HepG2 (cell line): Measurements from ENCODE around the gene SLC5A5. TPM values are rescaled to one million over a fixed set of nuclear protein-coding genes. Genes with fewer than 3 reads are reported as not detected.

ENCODE experiments used
- ELF3 ChIP-seq: IDR thresholded peaks from 2 replicates; pipeline ENCODE4 v1.6.1; 2016; ENCODE audit warnings: missing genetic modification reagents, missing compliant biosample characterization
- FOSL2 ChIP-seq: sonication (generic); formaldehyde crosslinking; IDR thresholded peaks from 2 replicates; pipeline ENCODE4 v1.4.0; 2020; ENCODE audit warnings: missing genetic modification reagents
- FOXK2 ChIP-seq: fragments of 450-650 bp; IDR thresholded peaks from 2 replicates; pipeline ENCODE4 v1.6.1; 2016
- KLF11 ChIP-seq: IDR thresholded peaks from 2 replicates; pipeline ENCODE4 v1.6.1; 2016; ENCODE audit warnings: missing compliant biosample characterization
- MAZ ChIP-seq, 2 experiments: sonication (generic) in 1 of 2; formaldehyde crosslinking in 1 of 2; IDR thresholded peaks; 2 replicates each; pipeline versions ENCODE4 v1.5.0 to v1.6.1; 2012 to 2020; ENCODE audit warnings: low read depth in 2 of 2, mild to moderate bottlenecking in 2 of 2, borderline replicate concordance in 1 of 2, improper control_type of control experiment in 1 of 2, low read length in 1 of 2, missing genetic modification reagents in 1 of 2, moderate library complexity in 1 of 2
- MED8 ChIP-seq: sonication (generic); formaldehyde crosslinking; IDR thresholded peaks from 2 replicates; pipeline ENCODE4 v1.8.1; 2023; ENCODE audit warnings: mild to moderate bottlenecking, missing genetic modification reagents; ENCODE audit not compliant: insufficient replicate concordance
- MIXL1 ChIP-seq: IDR thresholded peaks from 2 replicates; pipeline ENCODE4 v1.6.1; 2016
- NFIC ChIP-seq: IDR thresholded peaks from 2 replicates; pipeline ENCODE4 v1.6.1; 2012; ENCODE audit warnings: mild to moderate bottlenecking, low read length, inconsistent platforms
- NR1H2 ChIP-seq: sonication (generic); formaldehyde crosslinking; IDR thresholded peaks from 2 replicates; pipeline ENCODE4 v1.8.1; 2022; ENCODE audit warnings: low read depth, missing genetic modification reagents, borderline replicate concordance
- REXO4 ChIP-seq: sonication (generic); formaldehyde crosslinking; IDR thresholded peaks from 2 replicates; pipeline ENCODE4 v1.8.0; 2022; ENCODE audit warnings: missing genetic modification reagents, mild to moderate bottlenecking, borderline replicate concordance
- RORA ChIP-seq: sonication (generic); formaldehyde crosslinking; IDR thresholded peaks from 2 replicates; pipeline ENCODE4 v1.5.0; 2020; ENCODE audit warnings: mild to moderate bottlenecking, missing genetic modification reagents, moderate library complexity
- TBL1XR1 ChIP-seq: fragments of 150-350 bp; IDR thresholded peaks from 2 replicates; pipeline ENCODE4 v1.6.1; 2014; ENCODE audit warnings: borderline replicate concordance, low read length; ENCODE audit not compliant: partially characterized antibody
- TBX2 ChIP-seq: sonication (generic); formaldehyde crosslinking; IDR thresholded peaks from 2 replicates; pipeline ENCODE4 v1.5.0; 2020; ENCODE audit warnings: missing genetic modification reagents, mild to moderate bottlenecking, borderline replicate concordance
- YEATS4 ChIP-seq: sonication (generic); formaldehyde crosslinking; IDR thresholded peaks from 2 replicates; pipeline ENCODE4 v1.4.0; 2020; ENCODE audit warnings: missing genetic modification reagents, borderline replicate concordance
- ZNF160 ChIP-seq: sonication (generic); formaldehyde crosslinking; IDR thresholded peaks from 2 replicates; pipeline ENCODE4 v1.8.0; 2022; ENCODE audit warnings: mild to moderate bottlenecking, inconsistent platforms, missing genetic modification reagents
- ZNF20 ChIP-seq: sonication (generic); formaldehyde crosslinking; IDR thresholded peaks from 2 replicates; pipeline ENCODE4 v1.4.0; 2020; ENCODE audit warnings: mild to moderate bottlenecking, moderate library complexity, missing genetic modification reagents
- ZNF317 ChIP-seq: sonication (generic); formaldehyde crosslinking; IDR thresholded peaks from 2 replicates; pipeline ENCODE4 v1.5.0; 2020; ENCODE audit warnings: mild to moderate bottlenecking, missing genetic modification reagents
- ZNF563 ChIP-seq: sonication (generic); formaldehyde crosslinking; IDR thresholded peaks from 2 replicates; pipeline ENCODE4 v1.8.0; 2022; ENCODE audit warnings: mild to moderate bottlenecking, moderate library complexity, missing genetic modification reagents
- ZNF607 ChIP-seq: sonication (generic); formaldehyde crosslinking; IDR thresholded peaks from 2 replicates; pipeline ENCODE4 v1.5.1; 2020; ENCODE audit warnings: missing genetic modification reagents, mild to moderate bottlenecking, borderline replicate concordance
- ZSCAN9 ChIP-seq: IDR thresholded peaks from 2 replicates; pipeline ENCODE4 v1.6.1; 2016; ENCODE audit warnings: borderline replicate concordance
- polyA plus RNA-seq, 8 experiments: library from polyadenylated mRNA; depleted of rRNA in 3 of 8; stranded (reverse) in 7 of 8; unstranded in 1 of 8; fragments of >200 nt; fragmentation: Illumina TruSeq in 4 of 8; extraction: Trizol in 4 of 8; gene quantifications; 2 replicates each; pipeline versions ENCODE4 v1.2.1 to v1.2.3, GENCODE V29; 2011 to 2016; ENCODE audit warnings: low read depth in 4 of 8, missing spikeins in 1 of 8, mixed read lengths in 1 of 8; ENCODE audit not compliant: insufficient read depth in 1 of 8
- total RNA-seq, 5 experiments: library from RNA; depleted of rRNA; stranded (reverse); fragments of >200 nt; fragmentation: Illumina TruSeq; extraction: Trizol; gene quantifications; 2 replicates each; pipeline ENCODE4 v1.2.3, GENCODE V29; 2016; ENCODE audit warnings: low read depth in 1 of 5
- TF ChIP-seq, protein P1 (sequence below): sonication (generic); formaldehyde crosslinking; conservative IDR thresholded peaks from 2 replicates; pipeline ENCODE4 v1.8.0; 2022; ENCODE audit warnings: mild to moderate bottlenecking, moderate library complexity, missing genetic modification reagents
- TF ChIP-seq, protein P2 (sequence below): IDR thresholded peaks from 2 replicates; pipeline ENCODE4 v1.6.1; 2016; ENCODE audit warnings: mild to moderate bottlenecking
- TF ChIP-seq, protein P3 (sequence below): sonication (generic); formaldehyde crosslinking; IDR thresholded peaks from 2 replicates; pipeline ENCODE4 v1.4.0; 2020; ENCODE audit warnings: missing genetic modification reagents; ENCODE audit errors: not compliant biosample characterization
- TF ChIP-seq, protein P4 (sequence below): IDR thresholded peaks from 2 replicates; pipeline ENCODE4 v1.6.1; 2018; ENCODE audit warnings: missing genetic modification reagents, mild to moderate bottlenecking, missing compliant biosample characterization

Gene SLC5A5
- total and polyA plus RNA-seq, 2 of the 13 experiments (the other 11 are each of a cell fraction or from before 2014, with no cell fraction given) = not detected

DNA sequence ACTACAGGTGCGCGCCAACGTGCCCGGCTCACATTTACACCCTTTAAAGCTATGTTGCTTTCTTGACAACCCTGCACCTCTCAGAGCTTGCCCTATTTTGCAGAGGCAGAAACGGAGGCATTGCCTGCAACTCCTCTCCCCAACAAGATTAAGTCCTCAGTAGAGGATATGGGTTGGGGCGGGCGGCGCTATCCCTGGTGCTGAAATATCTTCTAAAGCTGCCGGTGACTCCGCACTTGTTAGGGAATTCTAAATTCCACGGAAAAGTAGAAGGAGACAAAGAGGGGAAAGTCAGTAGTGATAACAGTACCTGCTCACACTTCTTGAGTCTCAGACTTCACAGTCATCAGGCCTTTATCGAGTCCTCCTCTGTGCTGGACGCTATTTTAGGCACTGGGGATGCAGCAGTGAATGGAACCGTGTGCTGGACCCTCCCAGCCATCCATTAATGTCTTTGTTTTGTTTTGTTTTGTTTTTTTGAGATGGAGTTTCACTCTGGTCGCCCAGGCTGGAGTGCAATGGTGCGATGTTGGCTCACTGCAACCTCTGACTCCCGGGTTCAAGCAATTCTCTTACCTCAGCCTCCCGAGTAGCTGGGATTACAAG lies 18.0 kb downstream of the SLC5A5 start (continued):
- TF ChIP-seq MED8 (CRISPR knock-in tag) (peak; percentile 39), TBX2 (CRISPR knock-in tag) (peak; percentile 47; the same call in 1 of the 2 replicates), TBL1XR1 (no peak), ZNF607 (CRISPR knock-in tag) (0 out of 2 replicates have a peak, but pooled peaks have one; percentile 61), ZNF563 (CRISPR knock-in tag) (peak; percentile 44; the same call in 1 of the 2 replicates), ZSCAN9 (CRISPR knock-in tag) (peak; percentile 95), YEATS4 (CRISPR knock-in tag) (no peak), RORA (CRISPR knock-in tag) (no peak), MAZ (IDR thresholded peaks at IDR 0.05; ENCODE audit: borderline replicate concordance, low read depth, low read length) (no peak), MAZ (CRISPR knock-in tag; IDR thresholded peaks at IDR 0.05; ENCODE audit: low read depth) (peak; percentile 42; the same call in 1 of the 2 replicates), FOSL2 (no peak), NR1H2 (no peak), ZNF20 (CRISPR knock-in tag) (no peak), FOXK2 (no peak), NFIC (no peak), ZNF317 (CRISPR knock-in tag) (0 out of 2 replicates have a peak, but pooled peaks have one; percentile 61), ZNF160 (CRISPR knock-in tag) (0 out of 2 replicates have a peak, but pooled peaks have one; percentile 44), ELF3 (CRISPR knock-in tag) (0 out of 2 replicates have a peak, but pooled peaks have one; percentile 38), MIXL1 (0 out of 2 replicates have a peak, but pooled peaks have one; percentile 47), REXO4 (no peak), KLF11 (CRISPR knock-in tag) (0 out of 2 replicates have a peak, but pooled peaks have one; percentile 58)
- TF ChIP-seq, protein P1, sequence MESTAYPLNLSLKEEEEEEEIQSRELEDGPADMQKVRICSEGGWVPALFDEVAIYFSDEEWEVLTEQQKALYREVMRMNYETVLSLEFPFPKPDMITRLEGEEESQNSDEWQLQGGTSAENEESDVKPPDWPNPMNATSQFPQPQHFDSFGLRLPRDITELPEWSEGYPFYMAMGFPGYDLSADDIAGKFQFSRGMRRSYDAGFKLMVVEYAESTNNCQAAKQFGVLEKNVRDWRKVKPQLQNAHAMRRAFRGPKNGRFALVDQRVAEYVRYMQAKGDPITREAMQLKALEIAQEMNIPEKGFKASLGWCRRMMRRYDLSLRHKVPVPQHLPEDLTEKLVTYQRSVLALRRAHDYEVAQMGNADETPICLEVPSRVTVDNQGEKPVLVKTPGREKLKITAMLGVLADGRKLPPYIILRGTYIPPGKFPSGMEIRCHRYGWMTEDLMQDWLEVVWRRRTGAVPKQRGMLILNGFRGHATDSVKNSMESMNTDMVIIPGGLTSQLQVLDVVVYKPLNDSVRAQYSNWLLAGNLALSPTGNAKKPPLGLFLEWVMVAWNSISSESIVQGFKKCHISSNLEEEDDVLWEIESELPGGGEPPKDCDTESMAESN (CRISPR knock-in tag) = no peak
- TF ChIP-seq, protein P2, sequence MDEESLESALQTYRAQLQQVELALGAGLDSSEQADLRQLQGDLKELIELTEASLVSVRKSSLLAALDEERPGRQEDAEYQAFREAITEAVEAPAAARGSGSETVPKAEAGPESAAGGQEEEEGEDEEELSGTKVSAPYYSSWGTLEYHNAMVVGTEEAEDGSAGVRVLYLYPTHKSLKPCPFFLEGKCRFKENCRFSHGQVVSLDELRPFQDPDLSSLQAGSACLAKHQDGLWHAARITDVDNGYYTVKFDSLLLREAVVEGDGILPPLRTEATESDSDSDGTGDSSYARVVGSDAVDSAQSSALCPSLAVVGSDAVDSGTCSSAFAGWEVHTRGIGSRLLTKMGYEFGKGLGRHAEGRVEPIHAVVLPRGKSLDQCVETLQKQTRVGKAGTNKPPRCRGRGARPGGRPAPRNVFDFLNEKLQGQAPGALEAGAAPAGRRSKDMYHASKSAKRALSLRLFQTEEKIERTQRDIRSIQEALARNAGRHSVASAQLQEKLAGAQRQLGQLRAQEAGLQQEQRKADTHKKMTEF (CRISPR knock-in tag) = 0 out of 2 replicates have a peak, but pooled peaks have one; percentile 36
- TF ChIP-seq, protein P3, sequence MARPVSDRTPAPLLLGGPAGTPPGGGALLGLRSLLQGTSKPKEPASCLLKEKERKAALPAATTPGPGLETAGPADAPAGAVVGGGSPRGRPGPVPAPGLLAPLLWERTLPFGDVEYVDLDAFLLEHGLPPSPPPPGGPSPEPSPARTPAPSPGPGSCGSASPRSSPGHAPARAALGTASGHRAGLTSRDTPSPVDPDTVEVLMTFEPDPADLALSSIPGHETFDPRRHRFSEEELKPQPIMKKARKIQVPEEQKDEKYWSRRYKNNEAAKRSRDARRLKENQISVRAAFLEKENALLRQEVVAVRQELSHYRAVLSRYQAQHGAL (CRISPR knock-in tag) = peak; percentile 53
- TF ChIP-seq, protein P4, sequence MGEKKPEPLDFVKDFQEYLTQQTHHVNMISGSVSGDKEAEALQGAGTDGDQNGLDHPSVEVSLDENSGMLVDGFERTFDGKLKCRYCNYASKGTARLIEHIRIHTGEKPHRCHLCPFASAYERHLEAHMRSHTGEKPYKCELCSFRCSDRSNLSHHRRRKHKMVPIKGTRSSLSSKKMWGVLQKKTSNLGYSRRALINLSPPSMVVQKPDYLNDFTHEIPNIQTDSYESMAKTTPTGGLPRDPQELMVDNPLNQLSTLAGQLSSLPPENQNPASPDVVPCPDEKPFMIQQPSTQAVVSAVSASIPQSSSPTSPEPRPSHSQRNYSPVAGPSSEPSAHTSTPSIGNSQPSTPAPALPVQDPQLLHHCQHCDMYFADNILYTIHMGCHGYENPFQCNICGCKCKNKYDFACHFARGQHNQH (CRISPR knock-in tag) = peak; percentile 25; the same call in 1 of the 2 replicates
